ENCODE results near the gene PHACTR2. TPM values are rescaled to one million over a fixed set of nuclear protein-coding genes. Genes with fewer than 3 reads are reported as not detected.

The PHACTR2 gene
- total and polyA plus RNA-seq, 11 donors: 10.2 to 101 (median 67.9) TPM

DNA sequence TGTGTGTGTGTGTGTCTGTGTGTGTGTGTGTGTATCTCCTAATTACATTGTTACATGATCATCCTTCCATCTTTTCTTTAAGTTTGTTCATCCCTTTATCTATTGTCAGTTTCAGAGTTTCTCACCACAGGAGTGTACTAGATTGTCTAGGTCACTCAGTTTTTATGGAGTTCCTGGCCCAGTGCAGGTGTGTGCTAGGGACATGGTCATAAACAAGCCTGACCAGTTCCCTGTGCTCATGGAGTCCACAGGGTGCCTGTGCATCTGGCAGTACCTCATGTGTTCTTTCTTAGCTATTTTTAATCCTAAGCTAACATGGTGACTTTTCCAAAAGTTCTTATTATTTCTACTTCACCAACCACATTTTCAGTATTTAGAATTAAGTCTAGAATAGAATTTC is 43.9 kb downstream of the PHACTR2 start:
- H3K4me3 ChIP-seq: no peak overlapping the region
- H3K27ac ChIP-seq: no peak overlapping the region
- no peaks in the 10 kb centered on the region for H3K27me3 ChIP-seq
- intact Hi-C loops (cut with DNase I): no loop called here
- DNase-seq: no peak
- H3K9me3 ChIP-seq: peaks cover 0 to 9% (median 0%) of the 10 kb centered on the region in 12 donors
- peaks cover 0 to 49% (median 13%) of the 10 kb centered on the region in 9 donors for H3K36me3 ChIP-seq
- TF ChIP-seq, protein P1, sequence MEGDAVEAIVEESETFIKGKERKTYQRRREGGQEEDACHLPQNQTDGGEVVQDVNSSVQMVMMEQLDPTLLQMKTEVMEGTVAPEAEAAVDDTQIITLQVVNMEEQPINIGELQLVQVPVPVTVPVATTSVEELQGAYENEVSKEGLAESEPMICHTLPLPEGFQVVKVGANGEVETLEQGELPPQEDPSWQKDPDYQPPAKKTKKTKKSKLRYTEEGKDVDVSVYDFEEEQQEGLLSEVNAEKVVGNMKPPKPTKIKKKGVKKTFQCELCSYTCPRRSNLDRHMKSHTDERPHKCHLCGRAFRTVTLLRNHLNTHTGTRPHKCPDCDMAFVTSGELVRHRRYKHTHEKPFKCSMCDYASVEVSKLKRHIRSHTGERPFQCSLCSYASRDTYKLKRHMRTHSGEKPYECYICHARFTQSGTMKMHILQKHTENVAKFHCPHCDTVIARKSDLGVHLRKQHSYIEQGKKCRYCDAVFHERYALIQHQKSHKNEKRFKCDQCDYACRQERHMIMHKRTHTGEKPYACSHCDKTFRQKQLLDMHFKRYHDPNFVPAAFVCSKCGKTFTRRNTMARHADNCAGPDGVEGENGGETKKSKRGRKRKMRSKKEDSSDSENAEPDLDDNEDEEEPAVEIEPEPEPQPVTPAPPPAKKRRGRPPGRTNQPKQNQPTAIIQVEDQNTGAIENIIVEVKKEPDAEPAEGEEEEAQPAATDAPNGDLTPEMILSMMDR (IDR thresholded peaks at IDR 0.05): no peak
- no peak for TF ChIP-seq POLR2A (IDR thresholded peaks at IDR 0.05)
- no peak for ATAC-seq
- H3K4me1 ChIP-seq: peaks cover 0 to 17% (median 0%) of the 10 kb centered on the region in 12 donors

DNA sequence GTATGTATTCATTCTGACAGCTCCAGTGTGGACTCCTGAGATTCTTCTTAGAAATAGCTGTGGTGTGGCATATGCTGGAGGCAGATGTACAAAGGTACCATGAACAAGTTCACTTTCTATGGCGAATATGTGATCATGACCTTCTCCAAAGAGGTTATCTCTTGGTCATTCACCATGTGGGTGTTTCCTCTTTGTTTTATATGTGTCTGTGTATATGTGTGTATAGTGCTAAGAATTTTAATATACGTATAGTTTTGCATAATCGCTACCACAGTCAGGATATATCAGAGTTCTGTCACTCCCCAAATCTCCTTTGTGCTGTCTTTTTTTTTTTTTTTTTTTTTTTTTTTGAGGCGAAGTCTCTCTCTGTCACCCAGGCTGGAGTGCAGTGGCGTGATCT is 47.1 kb downstream of the PHACTR2 start:
- intact Hi-C loops (cut with DNase I): no loop called here
- DNase-seq (no peak), ATAC-seq (no peak)
- H3K4me3 ChIP-seq: no peak overlapping the region
- H3K27ac ChIP-seq: no peak overlapping the region
- H3K27me3 ChIP-seq: no peaks in the 10 kb centered on the region
- peaks cover 0 to 40% (median 12%) of the 10 kb centered on the region in 9 donors for H3K36me3 ChIP-seq
- WGBS, 4 donors: 92 to 98% (median 96%) methylated on average over 4 to 5 of the region's 5 CpGs
- peaks cover 0 to 21% (median 0%) of the 10 kb centered on the region in 12 donors for H3K9me3 ChIP-seq
- TF ChIP-seq, protein P1 (IDR thresholded peaks at IDR 0.05): no peak
- no peak for TF ChIP-seq POLR2A (IDR thresholded peaks at IDR 0.05)
- peaks cover 0 to 17% (median 0%) of the 10 kb centered on the region in 12 donors for H3K4me1 ChIP-seq

DNA sequence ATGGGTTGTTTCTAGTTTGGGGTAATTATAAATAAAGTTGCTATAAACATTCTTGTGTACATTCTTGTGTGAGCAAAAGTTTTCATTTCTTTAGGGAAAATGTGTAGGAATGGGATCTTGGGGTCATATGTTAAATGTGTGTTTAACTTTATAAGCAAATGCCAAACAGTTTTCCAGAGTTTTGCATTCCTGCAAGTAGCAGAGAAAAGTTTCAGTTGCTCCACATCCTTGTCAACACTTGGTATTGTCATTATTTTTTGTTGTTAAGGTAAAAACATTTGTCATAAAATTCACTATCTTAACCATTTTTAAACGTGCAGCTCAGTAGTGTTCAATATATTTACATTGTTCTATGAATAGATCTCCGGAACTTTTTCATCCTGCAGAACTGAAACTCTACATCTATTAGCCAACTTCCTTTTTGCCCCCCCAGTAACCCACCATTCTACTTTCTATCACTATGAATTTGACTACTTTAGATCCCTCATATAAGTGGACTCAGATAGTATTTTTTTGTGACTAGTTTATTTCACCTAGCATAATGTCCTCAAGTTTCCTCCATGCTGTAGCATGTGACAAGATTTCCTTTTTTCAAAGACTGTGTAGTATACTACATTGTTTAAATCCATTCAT is 48.4 kb downstream of the PHACTR2 start:
- intact Hi-C loops (cut with DNase I): no loop called here
- no peak overlapping the region for H3K27ac ChIP-seq
- DNase-seq: no peak
- no peak overlapping the region for H3K4me3 ChIP-seq
- peaks cover 0 to 21% (median 0%) of the 10 kb centered on the region in 12 donors for H3K9me3 ChIP-seq
- no peaks in the 10 kb centered on the region for H3K27me3 ChIP-seq
- TF ChIP-seq, protein P1 (IDR thresholded peaks at IDR 0.05): no peak
- no peak for TF ChIP-seq POLR2A (IDR thresholded peaks at IDR 0.05)
- 79 to 83% (median 81%) methylated on average over 2 of the region's 2 CpGs for WGBS, 4 donors
- peaks cover 0 to 36% (median 7%) of the 10 kb centered on the region in 9 donors for H3K36me3 ChIP-seq
- peaks cover 0 to 12% (median 0%) of the 10 kb centered on the region in 12 donors for H3K4me1 ChIP-seq
- no peak for ATAC-seq

DNA sequence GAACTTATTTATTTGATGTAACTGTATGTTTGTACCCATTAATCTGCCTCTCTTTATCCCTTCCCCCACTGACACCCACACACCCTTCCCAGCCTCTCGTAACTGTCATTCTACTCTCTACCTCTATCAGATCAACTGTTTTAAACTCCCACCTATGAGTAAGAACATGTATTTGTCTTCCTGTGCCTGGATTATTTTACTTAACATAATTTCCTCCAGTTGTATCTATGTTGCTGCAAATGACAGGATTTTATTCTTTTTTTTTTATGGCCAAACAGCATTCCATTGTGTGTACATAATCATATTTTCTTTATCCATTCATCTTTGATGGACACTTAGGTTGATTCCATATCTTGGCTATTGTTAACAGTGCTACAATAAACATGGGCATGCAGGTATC is 49.3 kb downstream of the PHACTR2 start:
- ATAC-seq (no peak), DNase-seq (no peak)
- Histone ChIP-seq H3K4me3 (no peak overlapping the region), H3K27me3 (no peaks in the 10 kb centered on the region), H3K4me1 (peaks cover 0 to 19% (median 2%) of the 10 kb centered on the region in 12 donors), H3K9me3 (peaks cover 0 to 21% (median 0%) of the 10 kb centered on the region in 12 donors), H3K36me3 (peaks cover 0 to 30% (median 7%) of the 10 kb centered on the region in 9 donors), H3K27ac (no peak overlapping the region)
- intact Hi-C loops (cut with DNase I): no loop called here
- TF ChIP-seq, protein P1 (IDR thresholded peaks at IDR 0.05): no peak
- WGBS, 4 donors: 72 to 78% (median 73%) methylated on average over 1 of the region's 1 CpG

Data from heart left ventricle (tissue), 16 donors.